ENCODE results near the gene CAMKMT. TPM values are rescaled to one million over a fixed set of nuclear protein-coding genes. Genes with fewer than 3 reads are reported as not detected.

The CAMKMT gene
- total RNA-seq, 1 experiment from 2014 or later = 17.4 TPM

- Mint-ChIP-seq H3K4me1 (peaks cover 31 to 33% of the 10 kb centered on the region in 2 experiments), H3K4me3 (no peak overlapping the region), H3K27me3 (ENCODE audit: low read depth) (peaks cover 7% of the 10 kb centered on the region), H3K9me3 (no peaks in the 10 kb centered on the region), H3K36me3 (ENCODE audit: insufficient read depth in 1 of 3, low read depth in 3 of 3) (no peaks in the 10 kb centered on the region; a peak in 1 of 7 replicates), H3K27ac (no peak overlapping the region)
- no peak overlapping the region for H4K8ac ChIP-seq (replicated peaks; ENCODE audit: insufficient read length, low read depth, low read length)
- no peak overlapping the region for H3K4me2 ChIP-seq (ENCODE audit: insufficient read depth, insufficient read length, low read length)
- H4K5ac ChIP-seq (ENCODE audit: insufficient read length, low read depth, low read length) = no peak overlapping the region
- no peak overlapping the region for H2BK120ac ChIP-seq (ENCODE audit: low read depth, low read length, poor library complexity, severe bottlenecking)
- no peak overlapping the region for H2AFZ ChIP-seq (ENCODE audit: low read length)
- H3K4ac ChIP-seq (ENCODE audit: low read depth, low read length) = no peak overlapping the region
- no peak overlapping the region for H3K9ac ChIP-seq (ENCODE audit: extremely low read depth, insufficient read length, low read length)
- no peak for DNase-seq
- H2BK5ac ChIP-seq (ENCODE audit: insufficient read length, low read length) = no peak overlapping the region
- H3K4me1 ChIP-seq (ENCODE audit: insufficient read depth, low read length) = 0 out of 2 replicates have a peak, but pooled peaks cover 2% of the 10 kb centered on the region
- H3T11ph ChIP-seq (ENCODE audit: low read length) = no peak overlapping the region
- H3K27ac ChIP-seq (ENCODE audit: insufficient read length, low read depth, low read length) = no peak overlapping the region
- no peak overlapping the region for H3K56ac ChIP-seq (ENCODE audit: insufficient read length, low read depth, low read length)
- H2AK5ac ChIP-seq (ENCODE audit: insufficient read length, low read length) = no peak overlapping the region
- H3K18ac ChIP-seq (ENCODE audit: insufficient read length, low read depth, low read length) = no peak overlapping the region
- no peaks in the 10 kb centered on the region for H3K23me2 ChIP-seq (ENCODE audit: insufficient read length, low read depth, low read length, poor library complexity, severe bottlenecking)
- no peak overlapping the region for H3K23ac ChIP-seq (ENCODE audit: insufficient read length, low read depth, low read length)
- no peaks in the 10 kb centered on the region for H3K79me2 ChIP-seq (ENCODE audit: insufficient read depth, low read length)
- H2BK12ac ChIP-seq (ENCODE audit: insufficient read length, low read depth, low read length) = no peak overlapping the region
- no peaks in the 10 kb centered on the region for H3K27me3 ChIP-seq (ENCODE audit: insufficient read depth, low read length)
- H4K20me1 ChIP-seq (ENCODE audit: control insufficient read depth, insufficient read depth, insufficient read length) = no peaks in the 10 kb centered on the region
- no peak overlapping the region for H3K14ac ChIP-seq (ENCODE audit: insufficient read depth, low read length)
- no peak overlapping the region for H2BK20ac ChIP-seq (ENCODE audit: low read depth, low read length, poor library complexity, severe bottlenecking)
- no peak overlapping the region for H4K91ac ChIP-seq (ENCODE audit: insufficient read length, low read depth, low read length)
- no peaks in the 10 kb centered on the region for H3K9me3 ChIP-seq (ENCODE audit: control insufficient read depth, low read depth, low read length)
- TF ChIP-seq CTCF (conservative IDR thresholded peaks at IDR 0.05) = no peak
- no peak overlapping the region for H2BK15ac ChIP-seq (ENCODE audit: low read depth, low read length)
- no CpG with 5 or more reads among the region's 5 CpGs for WGBS (ENCODE audit: extremely low coverage, insufficient read length, low lambda C conversion rate)
- no peaks in the 10 kb centered on the region for H3K79me1 ChIP-seq (ENCODE audit: insufficient read depth, low read depth, low read length, poor library complexity, severe bottlenecking)
Observed at GRCh38 chr2:44759823-44760222, 398.1 kb downstream of the CAMKMT start.

Data from H9 (cell line).